M059J (cell line): ENCODE results near the gene FMO2. TPM values are rescaled to one million over a fixed set of nuclear protein-coding genes. Genes with fewer than 3 reads are reported as not detected.

Experiments
- DNase-seq: peaks from one replicate; pipeline ENCODE4 v3.0.0-alpha.2; 2012; ENCODE audit warnings: low read depth
- total RNA-seq: library from RNA; depleted of rRNA; stranded (reverse); fragments of >200 nt; shearing (Covaris generic); gene quantifications from 2 replicates; pipeline ENCODE4 v1.2.3, GENCODE V29; 2014

Gene FMO2
- total RNA-seq, 1 experiment from 2014 or later: not detected

GRCh38 chr1:171174560-171175294 lies 10.4 kb upstream of the FMO2 start:
- DNase-seq: no peak

DNA sequence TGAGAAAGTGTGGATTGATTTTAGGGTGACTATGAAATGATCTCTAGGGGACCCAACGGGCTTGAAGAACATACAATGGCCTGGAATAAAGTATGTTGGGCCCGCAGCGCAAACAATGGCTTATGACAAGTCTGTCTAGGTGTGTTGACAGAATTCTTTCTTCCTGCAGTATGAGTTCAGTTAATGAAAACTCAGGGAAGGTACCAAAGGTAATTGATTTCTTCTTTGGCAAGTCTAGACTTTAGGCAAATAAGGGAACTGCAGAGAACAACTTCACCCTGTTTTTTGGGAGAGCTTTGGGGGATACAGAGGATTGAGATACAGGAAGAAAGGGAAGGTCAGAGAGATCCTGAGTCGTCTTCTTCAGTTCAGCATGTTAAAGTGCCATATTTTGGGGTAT lies 7.8 kb upstream of the FMO2 start:
- no peak for DNase-seq

DNA sequence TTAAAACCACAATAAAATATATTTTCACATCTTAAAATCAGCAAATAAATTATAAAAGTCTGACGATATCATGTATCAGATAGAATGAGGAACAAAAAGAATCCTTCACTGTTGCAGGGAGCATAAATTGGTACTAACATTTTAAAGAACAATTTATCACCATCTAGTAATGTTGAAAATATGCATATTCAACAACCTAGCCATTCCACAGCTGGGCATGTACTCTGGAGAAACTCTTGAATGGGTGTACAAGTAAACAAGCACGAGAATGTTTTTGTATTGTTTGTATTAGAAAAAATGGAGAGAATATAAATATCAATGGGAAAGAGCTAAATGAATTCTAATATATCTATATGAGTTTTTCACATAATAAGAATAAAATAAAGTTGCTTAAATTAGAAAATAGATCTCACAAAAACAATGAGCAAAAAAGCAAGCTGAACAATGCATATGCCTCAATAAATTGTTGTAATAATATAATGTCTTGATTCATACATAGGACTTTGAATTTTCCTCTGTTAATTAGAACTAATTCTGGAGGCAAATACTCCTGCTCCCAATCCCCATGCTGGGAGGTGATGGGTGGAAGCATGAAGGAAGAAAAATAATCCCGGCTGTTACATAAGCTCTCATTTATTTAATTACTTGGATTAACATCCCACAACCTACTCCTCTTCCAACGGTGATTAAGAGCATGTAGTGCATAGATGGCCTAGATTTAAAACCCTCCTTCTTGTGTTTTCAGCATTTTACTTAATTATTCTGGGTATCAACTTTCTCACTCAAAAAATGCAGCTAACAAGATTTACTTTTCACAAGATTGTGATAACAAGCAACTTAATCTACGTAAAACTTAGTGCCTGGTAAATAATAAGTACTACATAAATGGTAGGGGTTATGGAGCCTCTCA lies 5.5 kb upstream of the FMO2 start:
- no peak for DNase-seq

DNA sequence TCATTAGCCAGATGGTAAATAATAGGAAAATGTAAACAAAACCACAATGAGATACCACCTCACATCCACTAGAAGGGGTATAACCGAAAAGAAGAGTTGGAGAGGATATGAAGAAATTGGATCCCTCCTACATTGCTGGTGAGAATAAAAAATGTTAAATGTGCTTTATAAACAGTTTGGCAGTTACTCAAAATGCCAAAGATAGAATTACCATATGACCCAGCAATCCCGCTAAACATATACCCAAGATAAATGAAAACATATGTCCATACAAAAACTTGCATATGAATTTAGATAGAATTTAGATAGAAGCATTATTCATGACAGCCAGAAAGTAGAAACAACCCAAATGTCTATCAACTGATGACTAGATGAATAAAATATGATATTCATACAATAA lies 4.4 kb upstream of the FMO2 start:
- DNase-seq: no peak

- DNase-seq: peak; percentile 51
Observed at GRCh38 chr1:171188388-171189266, 3.5 kb downstream of the FMO2 start.

DNA sequence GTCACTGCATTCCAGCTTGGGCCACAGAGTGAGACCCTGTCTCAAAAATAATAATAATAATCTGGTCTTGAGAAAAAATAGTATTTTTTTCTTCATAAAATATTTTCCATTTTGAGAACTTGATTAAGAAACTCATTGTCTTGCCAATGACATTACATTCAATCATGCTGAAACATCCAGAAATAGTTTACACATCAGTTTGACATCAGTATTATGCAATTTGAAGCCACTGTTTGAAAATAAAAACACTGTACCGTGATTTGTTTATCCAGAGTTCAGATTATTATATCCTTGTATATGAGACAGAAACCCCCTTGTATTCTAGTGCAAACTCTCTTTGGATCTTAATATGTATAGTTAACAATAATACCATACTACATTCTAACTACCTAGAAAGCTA lies 6.9 kb downstream of the FMO2 start:
- no peak for DNase-seq

GRCh38 chr1:171195767-171196166 lies 10.7 kb downstream of the FMO2 start:
- DNase-seq: no peak

- DNase-seq: no peak
Observed at GRCh38 chr1:171196351-171196750, 11.3 kb downstream of the FMO2 start.

DNA sequence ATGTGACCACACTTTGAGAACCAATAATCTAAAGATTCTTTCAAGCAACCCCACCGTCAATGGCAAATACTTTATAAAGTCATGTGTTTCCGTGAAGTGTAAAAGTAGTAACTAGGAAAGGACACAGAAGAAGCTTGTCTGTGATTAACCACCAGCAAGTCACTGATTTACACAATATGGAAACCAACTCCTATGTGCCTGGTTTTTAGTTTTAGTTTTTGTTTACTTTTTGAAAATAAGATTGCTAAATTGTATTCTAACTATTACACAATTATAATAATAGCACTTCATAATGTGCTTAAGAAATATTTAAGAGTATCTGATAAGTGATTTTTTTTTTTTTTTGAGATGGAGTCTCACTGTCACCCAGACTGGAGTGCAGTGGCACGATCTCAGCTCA lies 13.0 kb downstream of the FMO2 start:
- DNase-seq: no peak

GRCh38 chr1:171204296-171204695 lies 19.2 kb downstream of the FMO2 start:
- DNase-seq: no peak

DNA sequence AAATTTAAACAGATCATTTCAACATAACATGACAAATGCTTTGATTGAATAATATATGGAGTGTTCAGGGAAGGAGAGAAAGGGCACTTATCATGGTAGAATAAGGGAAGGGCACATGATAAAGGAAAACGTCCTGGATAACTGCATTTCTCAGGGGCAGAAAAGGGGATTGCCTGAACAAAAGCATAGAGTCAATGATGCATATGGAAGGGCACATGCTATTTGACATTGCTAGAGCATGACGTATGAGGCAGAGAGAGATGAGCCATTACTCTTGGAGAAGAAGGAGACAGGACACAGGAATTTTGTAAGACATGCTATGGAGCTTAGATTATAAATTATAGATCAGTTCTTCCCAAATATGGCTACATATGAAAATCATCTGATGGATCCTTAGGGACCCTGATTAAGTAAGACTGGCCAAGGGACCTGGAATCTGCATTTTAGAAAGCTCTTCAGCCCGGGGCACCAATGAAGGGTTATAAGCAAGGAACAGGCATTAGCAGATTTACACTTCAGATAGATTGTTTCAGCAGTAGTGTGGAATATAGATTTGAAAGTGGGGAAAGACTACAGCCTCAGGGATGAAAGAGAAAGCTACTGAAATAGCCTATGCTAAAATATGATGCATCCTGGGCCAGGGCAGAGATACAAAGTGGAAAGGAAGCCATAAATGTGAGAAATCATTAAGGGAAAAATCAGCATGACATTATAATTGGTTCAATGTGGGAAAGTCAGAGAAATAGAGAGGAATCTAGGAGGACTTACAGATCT lies 21.3 kb downstream of the FMO2 start:
- DNase-seq: no peak

GRCh38 chr1:171206978-171207355 lies 21.9 kb downstream of the FMO2 start:
- no peak for DNase-seq

GRCh38 chr1:171207377-171207776 lies 22.3 kb downstream of the FMO2 start:
- no peak for DNase-seq

- no peak for DNase-seq
Observed at GRCh38 chr1:171210355-171210754, 25.3 kb downstream of the FMO2 start.

DNA sequence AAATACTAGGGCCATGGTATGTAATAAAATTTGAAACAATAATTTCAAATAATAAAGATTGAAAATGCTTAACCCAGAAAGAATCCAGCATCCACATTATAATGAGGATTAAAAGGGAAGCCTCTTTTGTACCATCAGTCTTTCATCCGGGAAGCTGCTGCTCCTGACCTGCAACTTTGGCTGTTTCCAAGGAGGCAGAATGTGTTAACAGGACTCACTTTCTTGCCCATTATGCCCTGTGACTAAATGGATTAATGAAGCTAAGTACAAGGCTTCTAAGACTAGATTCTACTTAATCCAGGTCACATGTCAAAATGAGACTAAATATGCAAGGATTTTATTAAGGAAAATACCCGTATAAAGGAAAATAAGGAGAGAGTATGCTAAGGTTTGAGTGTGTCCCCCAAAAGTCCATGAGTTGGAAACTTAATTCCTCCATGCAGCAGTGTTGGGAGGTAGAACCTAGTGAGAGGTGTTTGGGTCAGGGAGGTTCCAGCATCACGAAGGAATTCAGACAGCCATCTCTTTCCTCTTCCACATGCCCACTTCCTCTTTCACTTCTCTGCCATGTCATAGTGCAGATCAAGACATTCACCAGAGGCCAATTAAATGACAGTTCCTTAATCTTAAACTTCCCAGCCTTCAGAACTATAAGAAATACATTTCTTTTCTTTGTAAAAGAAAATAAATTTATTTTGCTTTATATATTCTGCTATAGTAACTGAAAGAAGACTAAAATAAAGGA lies 27.7 kb downstream of the FMO2 start:
- no peak for DNase-seq

DNA sequence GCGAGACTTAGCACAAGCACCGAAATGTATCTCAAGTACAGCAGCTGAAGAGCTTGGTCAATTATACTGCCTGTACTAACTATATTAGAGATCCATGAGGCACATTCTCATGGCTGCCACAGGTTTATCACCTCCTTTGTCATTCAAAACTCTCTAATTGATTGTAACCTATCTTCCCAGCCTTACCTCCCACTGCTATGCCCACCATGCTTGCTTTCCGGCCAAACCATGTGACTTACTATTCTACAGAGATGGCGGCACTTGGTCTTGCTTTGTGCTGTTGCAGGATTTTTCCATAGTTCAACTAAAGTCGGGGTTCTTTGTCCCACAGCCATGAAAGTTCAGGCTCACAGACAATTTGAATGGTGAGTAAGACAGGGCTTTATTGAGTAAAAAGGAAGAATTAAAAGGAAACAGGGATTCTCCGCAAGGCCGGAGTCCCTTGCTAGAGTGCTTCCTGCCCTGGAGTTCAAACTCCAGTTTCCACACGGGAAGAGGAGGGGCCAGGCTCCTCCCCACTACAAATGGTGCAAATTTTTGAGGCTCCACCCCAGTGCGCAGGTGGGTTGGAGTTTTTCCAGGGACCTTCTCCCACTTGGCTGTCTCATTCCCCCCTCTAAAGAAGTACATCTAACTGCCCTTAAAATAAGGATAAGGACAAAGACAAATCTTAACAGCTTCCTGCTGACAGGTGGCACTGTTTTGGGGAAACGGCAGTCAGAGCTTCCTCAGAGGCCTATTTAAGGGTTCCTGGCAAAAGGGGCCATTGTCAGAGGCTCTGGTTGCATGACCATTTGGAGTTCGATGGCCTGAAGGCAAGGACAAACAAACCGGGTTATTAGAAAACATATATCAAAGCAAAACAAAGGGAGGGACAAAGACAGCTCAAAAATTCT lies 28.7 kb downstream of the FMO2 start:
- DNase-seq: no peak

DNA sequence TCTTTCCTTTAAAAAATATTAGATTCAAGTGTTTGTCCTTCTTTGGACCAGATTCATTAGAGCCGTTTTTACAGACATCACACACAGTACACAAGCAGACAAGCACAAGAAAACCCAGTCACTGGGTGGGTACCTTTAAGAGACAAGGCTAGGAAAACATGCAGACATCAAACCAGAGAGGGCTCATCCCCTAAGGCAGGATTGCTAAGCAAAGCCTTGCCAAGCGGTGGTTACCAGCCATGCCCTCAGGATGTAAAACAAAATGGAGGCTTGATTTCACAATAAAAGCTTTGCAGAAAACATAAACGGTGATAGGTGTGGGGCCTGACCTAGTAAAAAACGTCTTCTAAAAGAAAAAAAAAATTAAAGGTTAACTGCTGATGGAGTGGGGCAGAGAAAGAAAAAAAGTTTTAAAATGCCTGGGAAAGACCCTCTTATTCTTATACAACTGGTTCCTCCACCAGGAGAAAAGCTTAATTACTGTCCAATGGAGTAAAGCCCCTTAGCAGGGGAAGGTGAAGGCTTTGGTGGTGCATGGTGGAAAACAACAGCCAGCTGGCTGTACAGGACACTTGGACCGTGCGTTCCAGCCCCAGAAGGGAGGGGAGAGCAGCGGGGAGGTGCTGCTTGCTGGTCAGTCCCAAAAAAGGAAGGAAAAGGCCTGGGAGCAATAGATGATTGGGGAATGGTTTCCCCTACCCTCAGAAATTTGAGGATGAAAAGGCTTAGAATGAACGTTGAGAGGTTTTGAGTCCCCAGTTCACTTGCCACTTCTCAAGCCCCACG lies 32.8 kb downstream of the FMO2 start:
- peak; percentile 65 for DNase-seq

DNA sequence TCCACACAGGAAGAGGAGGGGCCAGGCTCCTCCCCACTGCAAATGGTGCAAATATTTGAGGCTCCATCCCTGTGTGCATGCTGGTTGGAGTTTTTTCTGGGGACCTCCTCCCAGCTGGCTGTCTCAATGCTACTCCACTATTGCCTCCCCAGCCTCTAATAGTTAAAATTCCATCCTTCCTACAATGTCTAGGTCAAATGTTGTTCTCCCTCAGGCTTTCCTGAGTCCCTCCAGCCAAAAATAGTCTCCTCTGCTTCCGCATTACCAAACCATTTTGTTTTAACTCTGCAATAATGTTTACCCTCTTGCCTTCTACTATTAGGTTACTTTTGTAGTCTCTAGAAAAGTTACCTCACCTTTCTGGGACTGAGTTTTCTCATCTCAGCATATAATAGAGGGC lies 33.6 kb downstream of the FMO2 start:
- peak; percentile 56 for DNase-seq
